WTC11 (cell line): ENCODE data around the gene TGFBR2.

Experiments
- ELF4 ChIP-seq: sonication (generic); formaldehyde crosslinking; IDR thresholded peaks from 2 replicates; pipeline ENCODE4 v1.8.1; 2022; ENCODE audit warnings: low read depth, mild to moderate bottlenecking, moderate library complexity, missing genetic modification reagents
- FOXJ3 ChIP-seq: sonication (generic); formaldehyde crosslinking; IDR thresholded peaks from 2 replicates; pipeline ENCODE4 v1.9.0; 2021; ENCODE audit warnings: missing genetic modification reagents, mild to moderate bottlenecking, borderline replicate concordance
- SP1 ChIP-seq: sonication (generic); formaldehyde crosslinking; conservative IDR thresholded peaks from 2 replicates; pipeline ENCODE4 v1.8.1; 2022; ENCODE audit warnings: missing genetic modification reagents
- STAT6 ChIP-seq: sonication (generic); formaldehyde crosslinking; conservative IDR thresholded peaks from 2 replicates; pipeline ENCODE4 v1.8.1; 2023; ENCODE audit warnings: mild to moderate bottlenecking, low read depth, missing genetic modification reagents, moderate library complexity
- TF ChIP-seq, protein P1 (sequence below): fragments of 250-450 bp; sonication (Bioruptor Pico); IDR thresholded peaks from 2 replicates; pipeline ENCODE4 v2.1.2; 2022; ENCODE audit warnings: mild to moderate bottlenecking, moderate library complexity
- TF ChIP-seq, protein P2 (sequence below): fragments of 200-600 bp; IDR thresholded peaks from 2 replicates; pipeline ENCODE4 v1.8.0; 2022; ENCODE audit warnings: antibody characterized with exemption

- TF ChIP-seq FOXJ3 (CRISPR knock-in tag), result no peak
- TF ChIP-seq, protein P1, sequence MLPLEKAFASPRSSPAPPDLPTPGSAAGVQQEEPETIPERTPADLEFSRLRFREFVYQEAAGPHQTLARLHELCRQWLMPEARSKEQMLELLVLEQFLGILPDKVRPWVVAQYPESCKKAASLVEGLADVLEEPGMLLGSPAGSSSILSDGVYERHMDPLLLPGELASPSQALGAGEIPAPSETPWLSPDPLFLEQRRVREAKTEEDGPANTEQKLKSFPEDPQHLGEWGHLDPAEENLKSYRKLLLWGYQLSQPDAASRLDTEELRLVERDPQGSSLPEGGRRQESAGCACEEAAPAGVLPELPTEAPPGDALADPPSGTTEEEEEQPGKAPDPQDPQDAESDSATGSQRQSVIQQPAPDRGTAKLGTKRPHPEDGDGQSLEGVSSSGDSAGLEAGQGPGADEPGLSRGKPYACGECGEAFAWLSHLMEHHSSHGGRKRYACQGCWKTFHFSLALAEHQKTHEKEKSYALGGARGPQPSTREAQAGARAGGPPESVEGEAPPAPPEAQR (CRISPR knock-in tag), result no peak
- TF ChIP-seq SP1, result no peak
- TF ChIP-seq, protein P2, sequence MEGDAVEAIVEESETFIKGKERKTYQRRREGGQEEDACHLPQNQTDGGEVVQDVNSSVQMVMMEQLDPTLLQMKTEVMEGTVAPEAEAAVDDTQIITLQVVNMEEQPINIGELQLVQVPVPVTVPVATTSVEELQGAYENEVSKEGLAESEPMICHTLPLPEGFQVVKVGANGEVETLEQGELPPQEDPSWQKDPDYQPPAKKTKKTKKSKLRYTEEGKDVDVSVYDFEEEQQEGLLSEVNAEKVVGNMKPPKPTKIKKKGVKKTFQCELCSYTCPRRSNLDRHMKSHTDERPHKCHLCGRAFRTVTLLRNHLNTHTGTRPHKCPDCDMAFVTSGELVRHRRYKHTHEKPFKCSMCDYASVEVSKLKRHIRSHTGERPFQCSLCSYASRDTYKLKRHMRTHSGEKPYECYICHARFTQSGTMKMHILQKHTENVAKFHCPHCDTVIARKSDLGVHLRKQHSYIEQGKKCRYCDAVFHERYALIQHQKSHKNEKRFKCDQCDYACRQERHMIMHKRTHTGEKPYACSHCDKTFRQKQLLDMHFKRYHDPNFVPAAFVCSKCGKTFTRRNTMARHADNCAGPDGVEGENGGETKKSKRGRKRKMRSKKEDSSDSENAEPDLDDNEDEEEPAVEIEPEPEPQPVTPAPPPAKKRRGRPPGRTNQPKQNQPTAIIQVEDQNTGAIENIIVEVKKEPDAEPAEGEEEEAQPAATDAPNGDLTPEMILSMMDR, result no peak
- no peak for TF ChIP-seq ELF4 (CRISPR knock-in tag)
- TF ChIP-seq STAT6 (CRISPR knock-in tag), result no peak
Observed at GRCh38 chr3:30729512-30729911, 123.1 kb downstream of the TGFBR2 start.
